Thoracic aorta (tissue), 2 donors: Measurements from ENCODE around the gene JAKMIP1. TPM values are rescaled to one million over a fixed set of nuclear protein-coding genes. Genes with fewer than 3 reads are reported as not detected.

ENCODE experiments used
- ATAC-seq: fragments of 150-250 bp; one replicate; pipeline ENCODE4 v1.8.0; 2017; ENCODE audit warnings: low read depth; ENCODE audit not compliant: insufficient number of reproducible peaks, low FRiP score
- DNase-seq: peaks from one replicate; pipeline ENCODE4 v3.0.0-alpha.2; 2020; ENCODE audit warnings: low spot score
- H3K27ac ChIP-seq, 2 donors: fragments of 200-600 bp; sonication (generic); 1 replicate in 1 of 2; 2 replicates in 1 of 2; pipeline ENCODE4 v1.5.1; 2016; ENCODE audit warnings: mild to moderate bottlenecking in 2 of 2, moderate library complexity in 2 of 2
- H3K27me3 ChIP-seq: fragments of 200-600 bp; sonication (generic); replicated peaks from 2 replicates; pipeline ENCODE4 v1.6.0; 2016; ENCODE audit warnings: mild to moderate bottlenecking; ENCODE audit not compliant: insufficient read depth
- H3K36me3 ChIP-seq: fragments of 200-600 bp; sonication (generic); one replicate; pipeline ENCODE4 v1.5.1; 2016
- H3K4me1 ChIP-seq, 2 donors: fragments of 200-600 bp; sonication (generic); 1 replicate in 1 of 2; 2 replicates in 1 of 2; pipeline versions ENCODE4 v1.5.1 to v1.6.0; 2016; ENCODE audit warnings: low read depth in 2 of 2, mild to moderate bottlenecking in 1 of 2; ENCODE audit not compliant: control insufficient read depth in 1 of 2
- H3K4me3 ChIP-seq: fragments of 200-600 bp; sonication (generic); 2 replicates; pipeline ENCODE4 v1.5.1; 2016; ENCODE audit warnings: mild to moderate bottlenecking
- H3K9me3 ChIP-seq: fragments of 200-600 bp; sonication (generic); 2 replicates; pipeline ENCODE4 v1.5.1; 2016
- total RNA-seq, 2 donors: library from RNA; depleted of rRNA; stranded (reverse); fragments of >200 nt; gene quantifications; one replicate each; pipeline versions ENCODE4 v1.1.0 to v1.2.3, GENCODE V29; 2016
- TF ChIP-seq, protein P1 (sequence below): fragments of 200-600 bp; sonication (generic); IDR thresholded peaks from one replicate; pipeline ENCODE4 v1.5.1; 2019; ENCODE audit warnings: antibody characterized with exemption

Gene JAKMIP1
- total RNA-seq, 2 donors from 2014 or later, result 0.28 to 0.81 TPM

DNA sequence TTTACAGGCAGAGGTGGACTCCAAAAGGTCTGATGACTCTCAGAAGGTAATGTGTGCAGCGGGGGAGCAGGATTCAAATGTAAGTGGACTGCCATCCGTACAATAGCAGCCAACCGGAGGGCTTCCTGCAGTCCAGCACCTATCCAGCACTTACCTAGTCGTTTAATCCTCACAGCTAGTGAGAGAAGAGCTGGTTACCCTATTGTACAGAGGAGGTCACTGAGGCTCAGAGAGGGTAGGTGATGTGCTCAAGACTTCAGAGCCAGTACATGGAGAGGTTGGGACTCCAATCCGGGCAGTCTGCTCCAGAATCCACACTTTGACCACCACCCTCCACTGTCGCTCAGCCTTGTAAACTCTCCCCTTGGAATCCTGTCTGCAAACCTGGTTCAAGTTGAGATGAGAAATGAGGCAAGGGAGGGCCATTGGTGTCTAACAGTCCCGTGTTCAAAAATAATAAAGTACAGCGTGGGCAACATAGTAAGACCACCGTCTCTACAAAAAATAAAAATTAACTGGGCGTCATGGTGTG is 22.5 kb upstream of the JAKMIP1 start:
- peaks cover 9% of the 10 kb centered on the region for H3K27me3 ChIP-seq
- no peak for ATAC-seq
- H3K4me1 ChIP-seq, result no peaks in the 10 kb centered on the region
- no peak overlapping the region for H3K27ac ChIP-seq
- H3K9me3 ChIP-seq, result peaks cover 4% of the 10 kb centered on the region
- TF ChIP-seq, protein P1, sequence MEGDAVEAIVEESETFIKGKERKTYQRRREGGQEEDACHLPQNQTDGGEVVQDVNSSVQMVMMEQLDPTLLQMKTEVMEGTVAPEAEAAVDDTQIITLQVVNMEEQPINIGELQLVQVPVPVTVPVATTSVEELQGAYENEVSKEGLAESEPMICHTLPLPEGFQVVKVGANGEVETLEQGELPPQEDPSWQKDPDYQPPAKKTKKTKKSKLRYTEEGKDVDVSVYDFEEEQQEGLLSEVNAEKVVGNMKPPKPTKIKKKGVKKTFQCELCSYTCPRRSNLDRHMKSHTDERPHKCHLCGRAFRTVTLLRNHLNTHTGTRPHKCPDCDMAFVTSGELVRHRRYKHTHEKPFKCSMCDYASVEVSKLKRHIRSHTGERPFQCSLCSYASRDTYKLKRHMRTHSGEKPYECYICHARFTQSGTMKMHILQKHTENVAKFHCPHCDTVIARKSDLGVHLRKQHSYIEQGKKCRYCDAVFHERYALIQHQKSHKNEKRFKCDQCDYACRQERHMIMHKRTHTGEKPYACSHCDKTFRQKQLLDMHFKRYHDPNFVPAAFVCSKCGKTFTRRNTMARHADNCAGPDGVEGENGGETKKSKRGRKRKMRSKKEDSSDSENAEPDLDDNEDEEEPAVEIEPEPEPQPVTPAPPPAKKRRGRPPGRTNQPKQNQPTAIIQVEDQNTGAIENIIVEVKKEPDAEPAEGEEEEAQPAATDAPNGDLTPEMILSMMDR, result no peak
- H3K36me3 ChIP-seq, result no peaks in the 10 kb centered on the region
- no peak for DNase-seq
- no peak overlapping the region for H3K4me3 ChIP-seq

DNA sequence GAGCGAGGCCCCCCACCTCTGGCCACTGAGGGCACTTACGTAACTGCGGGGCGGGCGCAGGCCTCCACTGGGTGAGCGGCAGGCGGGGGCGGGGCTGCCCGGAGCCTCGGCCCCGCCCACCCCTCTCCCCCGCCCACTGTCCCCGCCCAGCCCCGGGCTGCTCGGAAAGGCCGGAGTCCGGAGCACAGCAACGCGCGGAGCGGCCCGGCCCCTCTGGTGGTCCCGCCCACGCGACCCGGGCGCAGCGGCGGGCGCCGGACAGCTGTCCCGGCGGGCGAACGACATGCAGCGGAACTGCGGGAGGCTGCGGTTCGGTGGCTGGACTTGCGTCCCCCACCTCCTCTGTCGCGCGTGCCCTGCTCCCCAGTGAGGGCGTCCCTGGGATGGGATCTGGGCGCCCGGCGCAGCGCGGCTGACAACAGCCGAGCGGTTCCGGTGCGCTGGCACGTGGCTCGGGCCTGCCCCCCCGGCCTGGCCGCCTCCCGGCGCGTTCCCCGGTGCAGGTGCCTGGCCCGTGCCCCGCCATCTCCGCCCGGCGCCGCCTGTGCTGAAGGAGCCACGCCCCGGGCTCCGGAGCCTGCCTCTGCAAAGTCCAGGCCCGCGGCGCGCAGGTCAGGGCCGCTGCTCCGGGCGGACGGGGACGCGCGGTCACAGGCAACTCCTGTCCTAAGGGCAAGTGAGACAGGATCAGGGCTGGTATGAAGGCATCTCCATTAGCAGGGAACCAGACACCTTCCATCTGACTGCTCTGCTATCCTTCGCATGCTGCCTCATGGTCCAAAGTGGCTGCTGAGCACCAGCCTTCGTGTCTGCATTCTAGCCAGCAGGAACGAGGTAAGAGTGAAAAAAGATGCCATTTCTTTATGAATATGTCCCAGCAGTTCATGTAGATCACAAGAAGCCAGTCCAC is 21.8 kb upstream of the JAKMIP1 start:
- H3K27ac ChIP-seq, result no peak overlapping the region
- H3K4me1 ChIP-seq, result no peaks in the 10 kb centered on the region
- peaks cover 4% of the 10 kb centered on the region for H3K9me3 ChIP-seq
- peak overlapping the region; percentile 33 for H3K4me3 ChIP-seq
- no peaks in the 10 kb centered on the region for H3K36me3 ChIP-seq
- ATAC-seq (no peak), DNase-seq (no peak)
- H3K27me3 ChIP-seq, result peaks cover 9% of the 10 kb centered on the region
- TF ChIP-seq, protein P1, result no peak

DNA sequence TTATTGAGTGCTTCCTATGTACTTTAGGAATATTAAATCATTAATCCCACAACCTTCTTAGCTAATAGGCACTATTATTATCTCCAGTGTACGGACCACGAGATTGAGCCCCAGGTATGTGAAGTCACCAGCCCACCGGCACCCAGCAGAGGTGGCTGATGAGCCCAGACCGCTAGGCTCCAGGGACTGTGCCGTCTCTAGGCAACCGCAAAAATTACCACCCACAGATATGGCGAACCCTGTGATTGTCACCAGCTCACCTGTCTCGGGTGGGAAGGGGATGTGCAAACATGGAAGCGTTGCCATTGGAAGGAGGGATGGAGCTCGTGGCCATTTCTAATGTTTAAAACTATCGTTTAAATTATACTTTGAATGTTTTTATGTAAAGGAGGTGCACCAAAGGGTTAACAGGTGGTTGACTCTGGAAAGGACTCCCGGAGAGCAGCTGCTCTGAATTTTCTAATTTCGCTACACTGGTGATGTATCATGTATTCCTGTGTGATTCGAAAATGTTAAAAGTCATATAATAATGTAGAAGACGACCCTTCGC is 21.0 kb upstream of the JAKMIP1 start:
- Histone ChIP-seq H3K4me1 (no peaks in the 10 kb centered on the region), H3K27ac (no peak overlapping the region), H3K9me3 (peaks cover 4% of the 10 kb centered on the region), H3K36me3 (no peaks in the 10 kb centered on the region), H3K27me3 (peaks cover 9% of the 10 kb centered on the region), H3K4me3 (peak overlapping the region; percentile 33)
- TF ChIP-seq, protein P1, result no peak
- ATAC-seq (no peak), DNase-seq (no peak)

DNA sequence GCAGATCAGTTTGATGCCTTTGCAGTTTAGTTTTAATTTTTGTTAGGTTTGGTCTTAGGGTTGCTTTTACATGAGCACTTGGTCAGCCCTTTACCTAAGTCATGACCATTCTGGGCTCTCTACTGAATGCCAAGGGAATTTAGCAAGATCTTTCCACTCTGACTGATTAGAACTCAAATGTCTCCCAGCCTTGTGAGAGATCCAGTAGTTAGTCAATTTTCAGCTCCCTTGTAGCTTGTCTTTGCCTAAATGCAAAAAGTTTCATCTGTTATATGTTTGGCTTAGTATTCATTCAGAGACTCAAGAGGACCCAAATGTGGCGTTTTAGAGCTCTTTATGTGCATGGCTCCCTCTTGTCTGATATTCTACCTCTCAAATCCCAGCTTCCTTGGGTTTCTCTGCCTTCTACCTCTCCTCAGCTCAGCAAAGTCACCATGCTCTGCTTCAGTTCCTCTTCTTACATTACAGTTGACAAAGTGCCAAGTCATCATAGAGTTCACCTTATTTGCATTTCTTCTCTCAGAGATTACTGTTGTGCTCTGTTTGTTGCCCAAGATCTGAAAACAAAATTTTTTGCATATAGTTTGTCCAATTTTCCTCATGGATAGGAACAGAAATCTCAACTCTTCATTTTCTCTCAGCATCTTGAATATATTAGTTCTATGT is 17.5 kb upstream of the JAKMIP1 start:
- TF ChIP-seq, protein P1, result no peak
- Histone ChIP-seq H3K4me1 (no peaks in the 10 kb centered on the region), H3K9me3 (peaks cover 4% of the 10 kb centered on the region), H3K4me3 (no peak overlapping the region), H3K36me3 (no peaks in the 10 kb centered on the region), H3K27me3 (peaks cover 7% of the 10 kb centered on the region), H3K27ac (no peak overlapping the region)
- DNase-seq, result no peak
- no peak for ATAC-seq

DNA sequence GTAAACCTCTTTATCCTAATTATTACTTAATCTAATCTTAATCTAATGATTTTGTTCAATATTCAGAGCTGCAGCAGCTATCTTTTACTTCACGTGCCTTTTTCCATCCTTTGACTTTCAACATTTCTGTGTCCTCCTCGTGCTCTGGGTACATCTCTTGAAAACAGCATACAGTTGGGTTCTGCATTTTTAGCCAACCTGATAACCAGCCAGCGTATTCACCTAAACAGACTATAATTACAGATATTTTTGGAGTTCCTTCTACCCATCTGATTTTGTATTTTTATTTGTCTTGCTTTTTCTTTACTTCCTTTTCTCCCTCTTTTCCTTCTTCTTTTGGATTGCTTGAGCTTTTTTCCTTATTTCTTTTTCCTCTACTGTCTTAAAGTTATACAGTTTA is 16.2 kb upstream of the JAKMIP1 start:
- no peak for ATAC-seq
- TF ChIP-seq, protein P1, result no peak

More for the DNA sequence above, 16.2 kb upstream of the JAKMIP1 start:
- Histone ChIP-seq H3K27me3 (no peaks in the 10 kb centered on the region), H3K4me3 (no peak overlapping the region), H3K36me3 (no peaks in the 10 kb centered on the region), H3K27ac (no peak overlapping the region), H3K4me1 (no peaks in the 10 kb centered on the region), H3K9me3 (no peaks in the 10 kb centered on the region)
- no peak for DNase-seq
